Liver (tissue), 3 donors: ENCODE results near the gene KAZN.

Experiments
- EGR1 ChIP-seq, 2 donors: IDR thresholded peaks; 2 replicates each; pipeline ENCODE4 v1.6.1; 2016 to 2018; ENCODE audit warnings: antibody characterized with exemption in 2 of 2, low read depth in 2 of 2
- GABPA ChIP-seq, 2 donors: IDR thresholded peaks in 1 of 2; conservative IDR thresholded peaks in 1 of 2; 2 replicates each; pipeline ENCODE4 v1.6.1; 2016; ENCODE audit warnings: antibody characterized with exemption in 2 of 2, mild to moderate bottlenecking in 1 of 2, moderate library complexity in 1 of 2
- RAD21 ChIP-seq, 2 donors: IDR thresholded peaks; 2 replicates each; pipeline ENCODE4 v1.6.1; 2016; ENCODE audit warnings: antibody characterized with exemption in 2 of 2, mild to moderate bottlenecking in 2 of 2
- TF ChIP-seq, protein P1 (sequence below): IDR thresholded peaks from 2 replicates; pipeline ENCODE4 v1.6.1; 2016; ENCODE audit warnings: antibody characterized with exemption
- TF ChIP-seq, protein P2 (sequence below): fragments of 150-350 bp; IDR thresholded peaks from 2 replicates; pipeline ENCODE4 v1.5.1; 2017; ENCODE audit warnings: improper control_type of control experiment, low read depth, low read length; ENCODE audit not compliant: missing input control
- donor health status: healthy.
- donor health status: healthy.

DNA sequence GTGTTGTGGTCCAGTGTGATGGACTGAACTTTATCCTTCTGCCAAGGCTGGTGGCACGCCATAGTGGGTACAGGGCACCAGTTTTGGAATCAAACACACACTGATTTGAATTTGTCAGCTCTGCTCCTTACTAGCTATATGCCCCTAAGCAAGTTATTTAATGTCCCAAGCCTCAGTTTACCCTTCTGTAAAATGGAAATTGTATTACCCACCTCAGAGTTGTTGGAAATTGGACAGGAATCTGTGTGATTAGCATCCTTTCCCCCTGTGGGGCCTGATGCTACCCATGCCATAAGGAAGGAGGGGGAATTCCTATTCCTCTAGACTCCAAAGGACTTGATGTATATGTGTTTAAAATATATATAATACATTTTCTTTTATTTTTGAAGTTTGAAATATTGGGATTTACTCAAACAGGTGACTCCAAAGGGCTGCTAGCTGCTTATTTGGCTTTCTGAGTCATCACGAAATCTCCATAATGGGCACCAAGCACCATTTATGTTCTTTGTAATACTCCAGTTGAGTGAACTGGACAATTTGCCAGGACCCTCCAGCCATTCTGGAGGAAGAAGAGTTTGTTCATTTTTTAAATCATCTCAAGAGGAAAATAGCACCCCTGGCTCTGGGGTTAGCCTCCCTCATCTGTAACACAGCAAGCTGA is 330.5 kb downstream of the KAZN start:
- TF ChIP-seq, protein P1, sequence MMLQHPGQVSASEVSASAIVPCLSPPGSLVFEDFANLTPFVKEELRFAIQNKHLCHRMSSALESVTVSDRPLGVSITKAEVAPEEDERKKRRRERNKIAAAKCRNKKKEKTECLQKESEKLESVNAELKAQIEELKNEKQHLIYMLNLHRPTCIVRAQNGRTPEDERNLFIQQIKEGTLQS = no peak
- TF ChIP-seq, protein P2, sequence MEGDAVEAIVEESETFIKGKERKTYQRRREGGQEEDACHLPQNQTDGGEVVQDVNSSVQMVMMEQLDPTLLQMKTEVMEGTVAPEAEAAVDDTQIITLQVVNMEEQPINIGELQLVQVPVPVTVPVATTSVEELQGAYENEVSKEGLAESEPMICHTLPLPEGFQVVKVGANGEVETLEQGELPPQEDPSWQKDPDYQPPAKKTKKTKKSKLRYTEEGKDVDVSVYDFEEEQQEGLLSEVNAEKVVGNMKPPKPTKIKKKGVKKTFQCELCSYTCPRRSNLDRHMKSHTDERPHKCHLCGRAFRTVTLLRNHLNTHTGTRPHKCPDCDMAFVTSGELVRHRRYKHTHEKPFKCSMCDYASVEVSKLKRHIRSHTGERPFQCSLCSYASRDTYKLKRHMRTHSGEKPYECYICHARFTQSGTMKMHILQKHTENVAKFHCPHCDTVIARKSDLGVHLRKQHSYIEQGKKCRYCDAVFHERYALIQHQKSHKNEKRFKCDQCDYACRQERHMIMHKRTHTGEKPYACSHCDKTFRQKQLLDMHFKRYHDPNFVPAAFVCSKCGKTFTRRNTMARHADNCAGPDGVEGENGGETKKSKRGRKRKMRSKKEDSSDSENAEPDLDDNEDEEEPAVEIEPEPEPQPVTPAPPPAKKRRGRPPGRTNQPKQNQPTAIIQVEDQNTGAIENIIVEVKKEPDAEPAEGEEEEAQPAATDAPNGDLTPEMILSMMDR = no peak
- TF ChIP-seq RAD21 (IDR thresholded peaks at IDR 0.05) = no peak
- TF ChIP-seq GABPA (IDR thresholded peaks at IDR 0.05 in 1 of 2, conservative IDR thresholded peaks at IDR 0.05 in 1 of 2) = no peak
- no peak for TF ChIP-seq EGR1 (IDR thresholded peaks at IDR 0.05; ENCODE audit: low read depth in 2 of 2)
